Endodermal cell (in vitro differentiated cells): ENCODE data around the gene ETV6. TPM values are rescaled to one million over a fixed set of nuclear protein-coding genes. Genes with fewer than 3 reads are reported as not detected.
A peak's percentile ranks its signal among the peaks of the same experiment; 100 is the strongest.

ENCODE experiments used
- DNase-seq: peaks from one replicate; pipeline ENCODE4 v3.0.0-alpha.2; 2017
- H3K27ac ChIP-seq: 2 replicates; pipeline ENCODE4 v1.5.1; 2013; ENCODE audit warnings: mild to moderate bottlenecking, low read depth, low read length, moderate library complexity
- H3K27me3 ChIP-seq: 2 replicates; pipeline ENCODE4 v1.6.1; 2013; ENCODE audit warnings: mild to moderate bottlenecking, low read length, moderate library complexity; ENCODE audit not compliant: insufficient read depth, control insufficient read depth, poor library complexity, severe bottlenecking
- H3K36me3 ChIP-seq: 2 replicates; pipeline ENCODE4 v1.7.0; 2013; ENCODE audit warnings: mild to moderate bottlenecking, low read length, moderate library complexity; ENCODE audit not compliant: control insufficient read depth, insufficient read depth
- H3K4me1 ChIP-seq: one replicate; pipeline ENCODE4 v1.7.0; 2013; ENCODE audit warnings: low read length; ENCODE audit not compliant: control insufficient read depth, insufficient read depth
- H3K4me3 ChIP-seq: 2 replicates; pipeline ENCODE4 v1.5.1; 2013; ENCODE audit warnings: mild to moderate bottlenecking, low read length, moderate library complexity
- H3K9ac ChIP-seq: 2 replicates; pipeline ENCODE4 v1.6.1; 2013; ENCODE audit warnings: mild to moderate bottlenecking, low read length, moderate library complexity; ENCODE audit not compliant: poor library complexity, severe bottlenecking; ENCODE audit errors: extremely low read depth
- H3K9me3 ChIP-seq: 2 replicates; pipeline ENCODE4 v1.6.1; 2013; ENCODE audit warnings: mild to moderate bottlenecking, low read length, moderate library complexity; ENCODE audit not compliant: control insufficient read depth
- H3K27ac Mint-ChIP-seq: 2 replicates; pipeline ENCODE4 v1.8.0; 2020; ENCODE audit warnings: mixed read lengths
- H3K27me3 Mint-ChIP-seq: 2 replicates; pipeline ENCODE4 v1.8.0; 2021; ENCODE audit warnings: mild to moderate bottlenecking, mixed read lengths; ENCODE audit not compliant: insufficient read depth
- H3K36me3 Mint-ChIP-seq: 2 replicates; pipeline ENCODE4 v1.8.0; 2020; ENCODE audit warnings: low read depth, mixed read lengths
- H3K4me1 Mint-ChIP-seq: 2 replicates; pipeline ENCODE4 v1.8.0; 2020; ENCODE audit warnings: mixed read lengths
- H3K4me3 Mint-ChIP-seq: 2 replicates; pipeline ENCODE4 v1.8.0; 2020; ENCODE audit warnings: mild to moderate bottlenecking, moderate library complexity, mixed read lengths
- H3K9me3 Mint-ChIP-seq: 2 replicates; pipeline ENCODE4 v1.8.0; 2020; ENCODE audit warnings: mild to moderate bottlenecking, mixed read lengths
- WGBS, 2 experiments: methylation state at CpG; one replicate each; pipeline versions ENCODE4 v1.1.5 to v1.1.7; 2013; ENCODE audit warnings: missing lambda C conversion rate in 2 of 2, mixed read lengths in 1 of 2; ENCODE audit not compliant: insufficient coverage in 1 of 2, insufficient read length in 1 of 2; 5-methylcytosine and 5-hydroxymethylcytosine counted together
- total RNA-seq, 2 donors: library from RNA; stranded (reverse); fragmentation: NEBNext Ultra II Directional in 1 of 2; extraction: Animal tissue kit (Norgen Biotek cat#: 25700) in 1 of 2; gene quantifications; 2 replicates in 1 of 2; 3 replicates in 1 of 2; pipeline ENCODE4 v1.2.1, GENCODE V29; 2021
- TF ChIP-seq, protein P1 (sequence below): fragments of 200-600 bp; sonication (generic); conservative IDR thresholded peaks from 2 replicates; pipeline ENCODE4 v1.5.0; 2021; ENCODE audit warnings: antibody characterized with exemption, mild to moderate bottlenecking

The ETV6 gene
- total RNA-seq, 2 donors from 2014 or later, result 9.3 to 22.1 TPM

- H3K4me1 Mint-ChIP-seq, result peaks cover 61% of the 10 kb centered on the region
- DNase-seq, result no peak
- H3K27ac ChIP-seq, result peak overlapping the region; percentile 22
- H3K9me3 ChIP-seq, result no peaks in the 10 kb centered on the region
- no peak overlapping the region for H3K9ac ChIP-seq
- H3K27ac Mint-ChIP-seq, result peak overlapping the region; percentile 18
- no peaks in the 10 kb centered on the region for H3K27me3 Mint-ChIP-seq
- TF ChIP-seq, protein P1, sequence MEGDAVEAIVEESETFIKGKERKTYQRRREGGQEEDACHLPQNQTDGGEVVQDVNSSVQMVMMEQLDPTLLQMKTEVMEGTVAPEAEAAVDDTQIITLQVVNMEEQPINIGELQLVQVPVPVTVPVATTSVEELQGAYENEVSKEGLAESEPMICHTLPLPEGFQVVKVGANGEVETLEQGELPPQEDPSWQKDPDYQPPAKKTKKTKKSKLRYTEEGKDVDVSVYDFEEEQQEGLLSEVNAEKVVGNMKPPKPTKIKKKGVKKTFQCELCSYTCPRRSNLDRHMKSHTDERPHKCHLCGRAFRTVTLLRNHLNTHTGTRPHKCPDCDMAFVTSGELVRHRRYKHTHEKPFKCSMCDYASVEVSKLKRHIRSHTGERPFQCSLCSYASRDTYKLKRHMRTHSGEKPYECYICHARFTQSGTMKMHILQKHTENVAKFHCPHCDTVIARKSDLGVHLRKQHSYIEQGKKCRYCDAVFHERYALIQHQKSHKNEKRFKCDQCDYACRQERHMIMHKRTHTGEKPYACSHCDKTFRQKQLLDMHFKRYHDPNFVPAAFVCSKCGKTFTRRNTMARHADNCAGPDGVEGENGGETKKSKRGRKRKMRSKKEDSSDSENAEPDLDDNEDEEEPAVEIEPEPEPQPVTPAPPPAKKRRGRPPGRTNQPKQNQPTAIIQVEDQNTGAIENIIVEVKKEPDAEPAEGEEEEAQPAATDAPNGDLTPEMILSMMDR, result no peak
- no peaks in the 10 kb centered on the region for H3K27me3 ChIP-seq
- H3K4me3 Mint-ChIP-seq, result no peak overlapping the region
- H3K4me3 ChIP-seq, result peak overlapping the region; percentile 24
- peaks cover 6% of the 10 kb centered on the region for H3K9me3 Mint-ChIP-seq
- peaks cover 10% of the 10 kb centered on the region for H3K4me1 ChIP-seq
- WGBS, 2 experiments, result 83 to 91% methylated on average over 6 to 10 of the region's 10 CpGs
- H3K36me3 Mint-ChIP-seq, result no peaks in the 10 kb centered on the region
- no peaks in the 10 kb centered on the region for H3K36me3 ChIP-seq
Observed at GRCh38 chr12:11607313-11608081, 42.0 kb upstream of the ETV6 start.

- Histone ChIP-seq H3K9me3 (no peaks in the 10 kb centered on the region), H3K36me3 (no peaks in the 10 kb centered on the region), H3K27ac (no peak overlapping the region), H3K27me3 (no peaks in the 10 kb centered on the region), H3K4me1 (peaks cover 10% of the 10 kb centered on the region), H3K4me3 (peak overlapping the region; percentile 37), H3K9ac (no peak overlapping the region)
- peak overlapping the region; percentile 83 for H3K27ac Mint-ChIP-seq
- H3K4me3 Mint-ChIP-seq, result peak overlapping the region; percentile 43
- H3K27me3 Mint-ChIP-seq, result no peaks in the 10 kb centered on the region
- DNase-seq, result peak; percentile 78
- peaks cover 6% of the 10 kb centered on the region for H3K9me3 Mint-ChIP-seq
- WGBS, 2 experiments, result 4 to 18% methylated on average over 2 to 4 of the region's 4 CpGs
- peaks cover 67% of the 10 kb centered on the region for H3K4me1 Mint-ChIP-seq
- no peaks in the 10 kb centered on the region for H3K36me3 Mint-ChIP-seq
- TF ChIP-seq, protein P1, result no peak
Observed at GRCh38 chr12:11609045-11609444, 40.4 kb upstream of the ETV6 start.

DNA sequence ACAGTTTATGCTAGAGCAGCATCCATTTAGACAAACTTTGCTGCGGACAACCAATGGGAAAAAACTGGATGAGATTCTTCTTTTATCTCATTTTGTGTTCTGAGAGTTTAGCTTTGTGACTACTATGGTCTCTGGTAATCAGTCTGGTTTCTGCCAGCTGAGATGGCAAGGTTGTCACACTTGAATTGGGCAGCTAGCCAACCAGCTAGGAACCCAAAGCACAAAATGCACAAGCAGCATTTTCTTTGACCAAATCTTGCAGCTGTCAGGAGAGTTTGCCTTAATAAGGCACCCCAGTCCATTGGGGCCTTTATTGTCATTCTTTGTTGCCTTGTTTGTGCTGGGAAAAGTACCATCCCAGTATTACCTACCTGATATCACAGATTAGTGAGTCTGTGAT lies 34.0 kb upstream of the ETV6 start:
- H3K4me3 ChIP-seq, result peak overlapping the region; percentile 15
- Mint-ChIP-seq H3K36me3 (peaks cover 2% of the 10 kb centered on the region), H3K4me3 (peak overlapping the region; percentile 54), H3K4me1 (peaks cover 62% of the 10 kb centered on the region), H3K27me3 (no peaks in the 10 kb centered on the region), H3K27ac (peak overlapping the region; percentile 86), H3K9me3 (no peaks in the 10 kb centered on the region)
- H3K27me3 ChIP-seq, result no peaks in the 10 kb centered on the region
- no peak overlapping the region for H3K9ac ChIP-seq
- no peaks in the 10 kb centered on the region for H3K4me1 ChIP-seq
- no peak for DNase-seq
- no peaks in the 10 kb centered on the region for H3K36me3 ChIP-seq
- no peaks in the 10 kb centered on the region for H3K9me3 ChIP-seq
- H3K27ac ChIP-seq, result no peak overlapping the region
- TF ChIP-seq, protein P1, result no peak
- 84 to 100% methylated on average over 1 of the region's 1 CpG for WGBS, 2 experiments
